Neural progenitor cell (in vitro differentiated cells): ENCODE data around the gene CGB1.

ENCODE experiments used
- EZH2 ChIP-seq: fragments of 200-600 bp; sonication (generic); IDR thresholded peaks from 2 replicates; pipeline ENCODE4 v1.6.1; 2017; ENCODE audit warnings: antibody characterized with exemption, mild to moderate bottlenecking, moderate library complexity
- TF ChIP-seq, protein P1 (sequence below): fragments of 200-600 bp; sonication (generic); IDR thresholded peaks from 2 replicates; pipeline ENCODE4 v1.5.1; 2017; ENCODE audit warnings: antibody characterized with exemption, mild to moderate bottlenecking

- TF ChIP-seq EZH2 = no peak
- TF ChIP-seq, protein P1, sequence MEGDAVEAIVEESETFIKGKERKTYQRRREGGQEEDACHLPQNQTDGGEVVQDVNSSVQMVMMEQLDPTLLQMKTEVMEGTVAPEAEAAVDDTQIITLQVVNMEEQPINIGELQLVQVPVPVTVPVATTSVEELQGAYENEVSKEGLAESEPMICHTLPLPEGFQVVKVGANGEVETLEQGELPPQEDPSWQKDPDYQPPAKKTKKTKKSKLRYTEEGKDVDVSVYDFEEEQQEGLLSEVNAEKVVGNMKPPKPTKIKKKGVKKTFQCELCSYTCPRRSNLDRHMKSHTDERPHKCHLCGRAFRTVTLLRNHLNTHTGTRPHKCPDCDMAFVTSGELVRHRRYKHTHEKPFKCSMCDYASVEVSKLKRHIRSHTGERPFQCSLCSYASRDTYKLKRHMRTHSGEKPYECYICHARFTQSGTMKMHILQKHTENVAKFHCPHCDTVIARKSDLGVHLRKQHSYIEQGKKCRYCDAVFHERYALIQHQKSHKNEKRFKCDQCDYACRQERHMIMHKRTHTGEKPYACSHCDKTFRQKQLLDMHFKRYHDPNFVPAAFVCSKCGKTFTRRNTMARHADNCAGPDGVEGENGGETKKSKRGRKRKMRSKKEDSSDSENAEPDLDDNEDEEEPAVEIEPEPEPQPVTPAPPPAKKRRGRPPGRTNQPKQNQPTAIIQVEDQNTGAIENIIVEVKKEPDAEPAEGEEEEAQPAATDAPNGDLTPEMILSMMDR = no peak
Measured at GRCh38 chr19:49010453-49010852, 26.2 kb downstream of the CGB1 start.
